Measurements from ENCODE around the gene MTNR1A. TPM values are rescaled to one million over a fixed set of nuclear protein-coding genes. Genes with fewer than 3 reads are reported as not detected.

The MTNR1A gene
- total and polyA plus RNA-seq, 2 donors (not counting 3 experiments of a cell fraction or from before 2014, with no cell fraction given), result not detected

GRCh38 chr4:186499467-186499866 lies 55.9 kb downstream of the MTNR1A start:
- H3K27ac ChIP-seq (ENCODE audit: insufficient read depth, low read depth, low read length), result no peak overlapping the region
- no peaks in the 10 kb centered on the region for H3K79me2 ChIP-seq (ENCODE audit: control insufficient read depth, insufficient read depth, low read length)
- H3K9me3 ChIP-seq (replicated peaks; ENCODE audit: control insufficient read depth, insufficient read depth, low read length), result no peaks in the 10 kb centered on the region
- dilution Hi-C loops (cut with MboI; ENCODE audit: extremely low pct_ligation_motif_present, low sequenced_read_pairs), result no loop called here
- H3K36me3 ChIP-seq (ENCODE audit: control insufficient read depth in 2 of 2, extremely low read depth in 1 of 2, insufficient read depth in 2 of 2, low read length in 2 of 2), result no peaks in the 10 kb centered on the region
- intact Hi-C loops (cut with micrococcal nuclease), result no loop called here
- H4K20me1 ChIP-seq (replicated peaks; ENCODE audit: control insufficient read depth, extremely low read depth, insufficient read depth, low read length), result no peaks in the 10 kb centered on the region
- BruUV-seq (replicated peaks), result no TSS peak
- ChIA-PET POLR2A (no interaction called here), CTCF (no interaction called here)
- H2AFZ ChIP-seq (ENCODE audit: low read depth, low read length), result no peak overlapping the region
- TF ChIP-seq POLR2A (IDR thresholded peaks at IDR 0.05; ENCODE audit: low read depth, low read length) (no peak), MYC (IDR thresholded peaks at IDR 0.05; ENCODE audit: low read depth, low read length) (no peak), EZH2 (IDR thresholded peaks at IDR 0.05; ENCODE audit: borderline replicate concordance, low read depth, low read length, severe bottlenecking) (no peak), POLR2AphosphoS5 (IDR thresholded peaks at IDR 0.05; ENCODE audit: insufficient read depth, low read depth, low read length) (no peak), FOS (IDR thresholded peaks at IDR 0.05; ENCODE audit: borderline replicate concordance, insufficient read depth, low read length) (no peak), JUN (IDR thresholded peaks at IDR 0.05; ENCODE audit: borderline replicate concordance, insufficient read depth, insufficient read length, low read depth) (no peak), CTCF (IDR thresholded peaks at IDR 0.05; ENCODE audit: extremely low read depth in 1 of 2, insufficient read depth in 1 of 2, low read depth in 1 of 2, low read length in 2 of 2) (no peak), GATA2 (IDR thresholded peaks at IDR 0.05; ENCODE audit: insufficient read depth, insufficient read length, low read depth, low read length) (no peak)
- TF ChIP-seq, protein P1, sequence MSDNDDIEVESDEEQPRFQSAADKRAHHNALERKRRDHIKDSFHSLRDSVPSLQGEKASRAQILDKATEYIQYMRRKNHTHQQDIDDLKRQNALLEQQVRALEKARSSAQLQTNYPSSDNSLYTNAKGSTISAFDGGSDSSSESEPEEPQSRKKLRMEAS (IDR thresholded peaks at IDR 0.05; ENCODE audit: insufficient read depth, insufficient read length), result no peak
- H3K4me3 ChIP-seq (replicated peaks in 1 of 3; ENCODE audit: insufficient read depth in 1 of 3, low read depth in 1 of 3, low read length in 3 of 3), result no peak overlapping the region
- no peak for DNase-seq (ENCODE audit: low read depth, low spot score)
- no peaks in the 10 kb centered on the region for H3K27me3 ChIP-seq (ENCODE audit: control insufficient read depth in 2 of 2, insufficient read depth in 2 of 2, low read length in 2 of 2)
- no peaks in the 10 kb centered on the region for H3K4me1 ChIP-seq (ENCODE audit: control insufficient read depth, extremely low read depth, insufficient read depth, low read length)
- H3K9ac ChIP-seq (replicated peaks; ENCODE audit: extremely low read depth, insufficient read depth, low read length), result no peak overlapping the region
- no peak for FAIRE-seq
- H3K9me1 ChIP-seq (replicated peaks; ENCODE audit: control insufficient read depth, extremely low read depth, insufficient read depth, low read length), result no peaks in the 10 kb centered on the region
- no peak overlapping the region for H3K4me2 ChIP-seq (ENCODE audit: insufficient read depth, low read length)

All from endothelial cell of umbilical vein (primary cell).